RWPE1 (cell line): ENCODE data around the gene RING1.

ENCODE experiments used
- CTCF ChIA-PET: fragments of 350-600 bp; sonication (Branson Sonifier 250); formaldehyde crosslinking; extraction: SDS; loops from one replicate; lab custom pipeline; 2021; lab: Yijun Ruan, JAX
- POLR2A ChIA-PET: fragments of 400-600 bp; formaldehyde crosslinking; extraction: SDS; loops from one replicate; lab custom pipeline; 2020; ENCODE audit warnings: antibody characterized with exemption; ENCODE audit not compliant: low non-redundant PET; lab: Yijun Ruan, JAX
- DNase-seq: peaks from one replicate; pipeline ENCODE4 v3.0.0; 2012; ENCODE audit warnings: low spot score
- H3K27ac ChIP-seq: fragments of 450-650 bp; 2 replicates; pipeline ENCODE4 v1.5.1; 2017
- CTCF ChIP-seq: fragments of 450-650 bp; conservative IDR thresholded peaks from 2 replicates; pipeline ENCODE4 v1.5.1; 2017; ENCODE audit warnings: low read depth, mild to moderate bottlenecking

The RING1 gene

GRCh38 chr6:33187809-33188208, 20.5 kb upstream of the RING1 start:
- TF ChIP-seq CTCF, result no peak
- H3K27ac ChIP-seq, result no peak overlapping the region
- CTCF ChIA-PET, result interaction anchor here (0.6 kb wide), 1 partner anchor 1283 kb away, joined by 5 read pairs; no protein-coding TSS in a partner anchor
- DNase-seq, result no peak
- POLR2A ChIA-PET, result no interaction called here

- TF ChIP-seq CTCF, result no peak
- CTCF ChIA-PET, result interaction anchor here (1.6 kb wide), 1 partner anchor 16 kb away, joined by 6 read pairs; no protein-coding TSS in a partner anchor
- POLR2A ChIA-PET, result no interaction called here
- no peak overlapping the region for H3K27ac ChIP-seq
- DNase-seq, result no peak
Observed at GRCh38 chr6:33189164-33189563, 19.1 kb upstream of the RING1 start.

- no peak for TF ChIP-seq CTCF
- H3K27ac ChIP-seq, result no peak overlapping the region
- ChIA-PET CTCF (interaction anchor here (1.0 to 1.6 kb wide), 2 partner anchors 17 to 28 kb away, joined by 3 to 6 read pairs; no protein-coding TSS in a partner anchor), POLR2A (no interaction called here)
- DNase-seq, result no peak
Observed at GRCh38 chr6:33189625-33190448, 18.5 kb upstream of the RING1 start.

- POLR2A ChIA-PET, result no interaction called here
- TF ChIP-seq CTCF, result no peak
- no peak overlapping the region for H3K27ac ChIP-seq
- no peak for DNase-seq
- CTCF ChIA-PET, result interaction anchor here (1.0 to 1.6 kb wide), 2 partner anchors 18 to 29 kb away, joined by 3 to 6 read pairs; no protein-coding TSS in a partner anchor
Observed at GRCh38 chr6:33190504-33191107, 17.7 kb upstream of the RING1 start.

GRCh38 chr6:33191383-33192104, 16.8 kb upstream of the RING1 start:
- CTCF ChIA-PET, result no interaction called here
- no peak for TF ChIP-seq CTCF
- POLR2A ChIA-PET, result no interaction called here
- no peak overlapping the region for H3K27ac ChIP-seq
- no peak for DNase-seq

- TF ChIP-seq CTCF, result no peak
- ChIA-PET POLR2A (no interaction called here), CTCF (no interaction called here)
- no peak for DNase-seq
- H3K27ac ChIP-seq, result peak within 1 kb of the TSS; percentile 68
Observed at GRCh38 chr6:33192105-33192646, 16.1 kb upstream of the RING1 start, which contains the start of gene COL11A2. Gene COL11A2 (minus strand): TSS chr6:33192467. CDS start chr6:33192240, 227 bp downstream.
